Ishikawa (cell line): ENCODE measurements around the gene VPS41.

ENCODE experiments used
- CEBPB ChIP-seq: IDR thresholded peaks from 2 replicates; pipeline ENCODE4 v1.6.1; 2012
- CREB1 ChIP-seq: IDR thresholded peaks from 2 replicates; pipeline ENCODE4 v1.6.1; 2012; ENCODE audit warnings: low read depth
- EGR1 ChIP-seq: IDR thresholded peaks from 2 replicates; pipeline ENCODE4 v1.6.1; 2012
- EP300 ChIP-seq: IDR thresholded peaks from 2 replicates; pipeline ENCODE4 v1.6.1; 2012; ENCODE audit warnings: borderline replicate concordance
- FOXM1 ChIP-seq: IDR thresholded peaks from 2 replicates; pipeline ENCODE4 v1.6.1; 2012; ENCODE audit warnings: low read depth, borderline replicate concordance
- NFIC ChIP-seq: IDR thresholded peaks from 2 replicates; pipeline ENCODE4 v1.6.1; 2012
- RAD21 ChIP-seq: IDR thresholded peaks from 2 replicates; pipeline ENCODE4 v1.6.1; 2012; ENCODE audit warnings: low read depth
- TAF1 ChIP-seq: IDR thresholded peaks from 2 replicates; pipeline ENCODE4 v1.6.1; 2012; ENCODE audit warnings: low read depth, mild to moderate bottlenecking
- TCF12 ChIP-seq: IDR thresholded peaks from 2 replicates; pipeline ENCODE4 v1.6.1; 2012; ENCODE audit warnings: low read depth
- TEAD4 ChIP-seq: IDR thresholded peaks from 2 replicates; pipeline ENCODE4 v1.6.1; 2012
- YY1 ChIP-seq: IDR thresholded peaks from 2 replicates; pipeline ENCODE4 v1.6.1; 2012; ENCODE audit warnings: low read depth
- ZBTB7A ChIP-seq: IDR thresholded peaks from 2 replicates; pipeline ENCODE4 v1.6.1; 2012; ENCODE audit warnings: low read depth
- TF ChIP-seq, protein P1 (sequence below): IDR thresholded peaks from 2 replicates; pipeline ENCODE4 v1.6.1; 2012; ENCODE audit warnings: low read depth, mild to moderate bottlenecking
- TF ChIP-seq, protein P2 (sequence below): IDR thresholded peaks from 2 replicates; pipeline ENCODE4 v1.6.1; 2012
- TF ChIP-seq, protein P3 (sequence below): IDR thresholded peaks from 2 replicates; pipeline ENCODE4 v1.6.1; 2012

The VPS41 gene

DNA sequence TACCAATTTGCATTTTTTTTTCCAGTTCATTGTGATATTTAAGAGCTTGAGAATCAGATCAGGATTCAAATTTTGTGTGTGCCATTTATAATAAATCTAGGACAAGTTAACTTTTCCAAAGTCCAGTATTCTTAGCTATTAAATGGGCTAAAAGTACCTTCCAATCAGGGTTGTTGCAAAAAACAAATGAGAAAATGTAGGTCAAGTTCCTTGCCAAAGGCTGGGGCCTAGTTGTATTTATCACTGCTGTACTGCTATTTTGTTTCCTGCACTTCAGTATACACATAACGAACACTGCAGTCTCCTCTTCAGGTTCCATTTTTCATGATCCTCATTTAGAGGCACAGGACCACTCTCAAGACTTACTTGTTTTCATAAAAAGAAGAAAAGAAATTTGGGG, 7.4 kb upstream of the VPS41 start:
- no peak for TF ChIP-seq TEAD4
- no peak for TF ChIP-seq RAD21
- TF ChIP-seq TCF12: no peak
- TF ChIP-seq FOXM1: no peak
- no peak for TF ChIP-seq CREB1
- no peak for TF ChIP-seq ZBTB7A
- TF ChIP-seq, protein P1, sequence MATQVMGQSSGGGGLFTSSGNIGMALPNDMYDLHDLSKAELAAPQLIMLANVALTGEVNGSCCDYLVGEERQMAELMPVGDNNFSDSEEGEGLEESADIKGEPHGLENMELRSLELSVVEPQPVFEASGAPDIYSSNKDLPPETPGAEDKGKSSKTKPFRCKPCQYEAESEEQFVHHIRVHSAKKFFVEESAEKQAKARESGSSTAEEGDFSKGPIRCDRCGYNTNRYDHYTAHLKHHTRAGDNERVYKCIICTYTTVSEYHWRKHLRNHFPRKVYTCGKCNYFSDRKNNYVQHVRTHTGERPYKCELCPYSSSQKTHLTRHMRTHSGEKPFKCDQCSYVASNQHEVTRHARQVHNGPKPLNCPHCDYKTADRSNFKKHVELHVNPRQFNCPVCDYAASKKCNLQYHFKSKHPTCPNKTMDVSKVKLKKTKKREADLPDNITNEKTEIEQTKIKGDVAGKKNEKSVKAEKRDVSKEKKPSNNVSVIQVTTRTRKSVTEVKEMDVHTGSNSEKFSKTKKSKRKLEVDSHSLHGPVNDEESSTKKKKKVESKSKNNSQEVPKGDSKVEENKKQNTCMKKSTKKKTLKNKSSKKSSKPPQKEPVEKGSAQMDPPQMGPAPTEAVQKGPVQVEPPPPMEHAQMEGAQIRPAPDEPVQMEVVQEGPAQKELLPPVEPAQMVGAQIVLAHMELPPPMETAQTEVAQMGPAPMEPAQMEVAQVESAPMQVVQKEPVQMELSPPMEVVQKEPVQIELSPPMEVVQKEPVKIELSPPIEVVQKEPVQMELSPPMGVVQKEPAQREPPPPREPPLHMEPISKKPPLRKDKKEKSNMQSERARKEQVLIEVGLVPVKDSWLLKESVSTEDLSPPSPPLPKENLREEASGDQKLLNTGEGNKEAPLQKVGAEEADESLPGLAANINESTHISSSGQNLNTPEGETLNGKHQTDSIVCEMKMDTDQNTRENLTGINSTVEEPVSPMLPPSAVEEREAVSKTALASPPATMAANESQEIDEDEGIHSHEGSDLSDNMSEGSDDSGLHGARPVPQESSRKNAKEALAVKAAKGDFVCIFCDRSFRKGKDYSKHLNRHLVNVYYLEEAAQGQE: no peak
- no peak for TF ChIP-seq EP300

DNA sequence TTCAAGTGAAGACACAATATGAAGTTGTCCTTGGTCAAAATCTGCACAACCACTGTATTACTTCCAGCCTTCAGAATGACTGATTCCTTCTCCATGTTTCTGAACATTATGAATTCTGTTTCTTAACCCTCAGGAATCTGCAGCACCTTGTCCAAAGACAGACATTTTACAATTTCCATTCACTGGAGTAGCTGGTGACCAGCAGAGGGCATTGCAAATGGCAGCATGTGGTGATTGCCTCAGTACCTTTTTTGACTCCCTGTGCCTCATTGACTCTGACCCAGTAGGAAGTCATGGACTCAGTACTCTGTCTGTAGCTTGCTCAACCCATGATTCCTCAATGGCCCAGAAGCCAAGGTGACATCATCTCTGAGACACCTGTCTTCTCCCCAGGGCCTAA, 879 bp upstream of the VPS41 start:
- TF ChIP-seq RAD21: no peak
- TF ChIP-seq CEBPB: no peak
- TF ChIP-seq TEAD4: no peak
- TF ChIP-seq, protein P1: no peak
- TF ChIP-seq, protein P2, sequence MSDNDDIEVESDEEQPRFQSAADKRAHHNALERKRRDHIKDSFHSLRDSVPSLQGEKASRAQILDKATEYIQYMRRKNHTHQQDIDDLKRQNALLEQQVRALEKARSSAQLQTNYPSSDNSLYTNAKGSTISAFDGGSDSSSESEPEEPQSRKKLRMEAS: no peak
- TF ChIP-seq, protein P3, sequence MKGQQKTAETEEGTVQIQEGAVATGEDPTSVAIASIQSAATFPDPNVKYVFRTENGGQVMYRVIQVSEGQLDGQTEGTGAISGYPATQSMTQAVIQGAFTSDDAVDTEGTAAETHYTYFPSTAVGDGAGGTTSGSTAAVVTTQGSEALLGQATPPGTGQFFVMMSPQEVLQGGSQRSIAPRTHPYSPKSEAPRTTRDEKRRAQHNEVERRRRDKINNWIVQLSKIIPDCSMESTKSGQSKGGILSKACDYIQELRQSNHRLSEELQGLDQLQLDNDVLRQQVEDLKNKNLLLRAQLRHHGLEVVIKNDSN: no peak
- no peak for TF ChIP-seq YY1
- TF ChIP-seq CREB1: no peak
- TF ChIP-seq EP300: no peak
- TF ChIP-seq ZBTB7A: no peak
- no peak for TF ChIP-seq TAF1
- no peak for TF ChIP-seq EGR1
- TF ChIP-seq TCF12: no peak
- no peak for TF ChIP-seq NFIC
- TF ChIP-seq FOXM1: no peak

DNA sequence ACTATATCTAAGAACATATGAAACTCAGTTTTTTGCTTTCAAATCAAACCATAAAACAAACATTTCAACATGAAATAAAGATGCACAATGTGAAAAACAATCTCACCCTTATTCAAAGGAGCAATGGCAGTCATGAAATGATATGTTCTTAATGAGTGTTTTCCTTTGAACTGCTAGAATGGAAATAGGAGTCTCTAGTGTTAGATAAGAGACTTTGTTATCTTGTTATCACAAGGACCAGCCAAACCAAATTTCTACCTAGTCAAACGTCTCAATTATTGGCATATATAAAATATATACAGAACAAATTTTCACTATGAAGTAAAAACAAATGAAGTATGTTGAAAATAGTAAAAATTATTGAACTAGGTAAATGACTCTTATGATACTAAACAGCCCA, 1.2 kb downstream of the VPS41 start:
- TF ChIP-seq EGR1 (no peak), EP300 (no peak), RAD21 (no peak), CEBPB (no peak), TEAD4 (no peak), TAF1 (no peak), NFIC (no peak), TCF12 (no peak), FOXM1 (no peak), ZBTB7A (no peak), YY1 (no peak)
- TF ChIP-seq, protein P1: no peak
- TF ChIP-seq, protein P2: no peak
- TF ChIP-seq, protein P3: no peak

DNA sequence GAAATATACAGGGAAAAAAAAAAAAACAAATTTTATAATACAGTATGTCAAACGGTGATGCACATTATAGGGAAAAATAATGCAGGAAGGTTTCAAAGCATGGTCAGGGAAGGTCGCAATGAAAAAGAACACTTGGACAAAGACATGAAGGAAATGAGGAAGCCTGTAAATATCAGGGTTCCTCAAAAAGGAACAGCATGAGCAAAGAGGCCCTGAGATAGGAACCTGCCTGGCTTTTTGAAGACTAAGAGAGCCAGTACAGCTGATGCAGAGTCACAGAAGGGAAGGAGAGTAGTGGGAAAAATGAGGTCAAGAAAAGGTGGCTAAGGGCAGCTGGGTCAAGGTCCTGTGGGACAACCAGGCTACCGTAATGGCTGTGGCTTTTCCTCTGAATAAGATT, 1.9 kb downstream of the VPS41 start:
- no peak for TF ChIP-seq YY1
- no peak for TF ChIP-seq EGR1
- TF ChIP-seq NFIC: no peak
- TF ChIP-seq, protein P2: no peak
- TF ChIP-seq EP300: no peak
